Stimulated activated CD4-positive, alpha-beta T cell treated with anti-CD3 and anti-CD28 coated beads, Interleukin-4, amount 100 ng/mL, for 48 hours (primary cell): ENCODE data around the gene LIN7C.

Experiments used
- DNase-seq, 2 donors: peaks; one replicate each; pipeline ENCODE4 v3.0.0-alpha.2; 2020; ENCODE audit warnings: low read depth in 2 of 2

Gene LIN7C

DNA sequence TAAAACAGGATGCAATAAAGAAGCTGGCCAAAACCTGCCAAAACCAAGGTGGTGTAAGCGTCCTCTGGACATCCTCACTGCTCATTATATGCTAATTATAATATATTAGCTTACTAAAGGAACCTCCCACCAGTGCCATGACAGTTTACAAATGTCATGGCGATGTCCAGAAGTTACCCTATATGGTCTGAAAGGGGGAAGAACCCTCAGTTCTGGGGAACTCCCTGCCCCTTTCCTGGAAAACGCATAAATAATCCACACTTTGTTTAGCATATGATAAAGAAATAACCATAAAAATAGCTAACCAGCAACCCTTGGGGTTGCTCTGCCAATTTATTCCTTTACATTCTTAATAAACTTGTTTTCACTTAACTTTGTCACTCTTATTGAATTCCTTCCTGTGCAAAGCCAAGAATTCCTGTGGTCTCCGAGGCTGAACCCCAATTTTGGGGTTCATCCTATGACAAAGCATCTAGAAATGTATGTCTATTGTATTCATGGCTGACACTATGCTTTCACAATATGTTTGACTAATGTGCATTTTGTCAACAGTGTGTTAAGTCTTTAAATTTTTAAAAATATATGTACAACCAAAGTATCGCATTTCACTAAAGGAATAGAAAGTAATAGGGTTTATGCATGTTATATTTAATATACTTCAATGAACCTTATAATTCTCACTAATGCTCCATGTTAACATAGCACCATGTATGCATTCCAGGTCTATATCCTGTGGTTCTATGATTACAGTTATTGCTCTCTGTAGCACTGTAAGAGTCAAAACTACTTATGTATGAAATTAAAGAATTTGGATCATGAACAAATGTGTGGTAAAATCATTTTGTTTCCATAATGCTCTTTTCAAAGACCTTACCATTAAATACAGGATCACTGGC is 59.0 kb downstream of the LIN7C start:
- DNase-seq: no peak

GRCh38 chr11:27445625-27446024 is 60.9 kb downstream of the LIN7C start:
- no peak for DNase-seq

- no peak for DNase-seq
Measured at GRCh38 chr11:27444801-27445215, 61.8 kb downstream of the LIN7C start.
